Suppressor macrophage treated with lipopolysaccharide for 4 hours (primary cell): ENCODE data around the gene PCNX3.
A peak's percentile ranks its signal among the peaks of the same experiment; 100 is the strongest.

ENCODE experiments used
- DNase-seq: peaks from one replicate; pipeline ENCODE4 v3.0.0-alpha.2; 2020

PCNX3 gene

DNA sequence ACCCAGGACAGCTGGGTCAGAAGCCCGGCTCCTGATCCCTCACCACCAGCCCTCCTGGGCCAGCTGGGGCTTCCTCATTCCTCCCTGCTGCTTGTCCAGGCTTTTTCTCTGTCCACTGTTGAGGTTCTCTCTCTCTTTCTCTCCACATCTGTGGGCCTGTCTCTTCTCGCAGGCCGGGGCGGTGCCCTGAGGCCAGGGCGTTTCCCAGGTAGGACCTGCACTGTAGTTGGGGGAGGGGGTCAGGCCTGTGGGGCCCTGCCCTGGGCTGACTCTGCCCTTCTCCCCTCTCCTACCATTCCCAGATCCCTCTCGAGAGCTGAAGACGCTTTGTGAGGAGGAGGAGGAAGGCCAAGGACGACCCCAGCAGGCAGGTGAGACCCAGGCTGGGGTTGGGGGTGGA is 34.8 kb upstream of the PCNX3 start:
- DNase-seq, result no peak

GRCh38 chr11:65581928-65582327 is 33.6 kb upstream of the PCNX3 start:
- DNase-seq, result no peak

GRCh38 chr11:65583589-65583988 is 32.0 kb upstream of the PCNX3 start:
- no peak for DNase-seq

- no peak for DNase-seq
Observed at GRCh38 chr11:65584106-65584505, 31.5 kb upstream of the PCNX3 start.

DNA sequence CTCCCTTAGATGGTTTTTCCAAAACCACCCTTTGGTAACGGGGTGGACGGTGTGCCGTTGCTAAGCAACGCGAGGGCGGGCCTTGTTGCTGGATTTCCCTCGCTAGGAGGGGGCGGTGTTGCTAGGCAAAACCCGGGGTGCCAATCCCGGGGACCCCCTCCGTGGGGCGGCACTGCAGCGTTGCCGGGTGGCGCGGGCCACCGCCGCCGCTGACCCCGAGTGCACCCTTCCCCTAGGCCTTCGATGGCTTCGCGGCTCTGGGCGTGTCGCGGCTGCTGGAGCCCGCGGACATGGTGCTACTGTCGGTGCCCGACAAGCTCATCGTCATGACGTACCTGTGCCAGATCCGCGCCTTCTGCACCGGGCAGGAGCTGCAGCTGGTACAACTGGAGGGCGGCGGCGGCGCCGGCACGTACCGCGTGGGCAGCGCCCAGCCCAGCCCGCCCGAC is 30.8 kb upstream of the PCNX3 start:
- no peak for DNase-seq

DNA sequence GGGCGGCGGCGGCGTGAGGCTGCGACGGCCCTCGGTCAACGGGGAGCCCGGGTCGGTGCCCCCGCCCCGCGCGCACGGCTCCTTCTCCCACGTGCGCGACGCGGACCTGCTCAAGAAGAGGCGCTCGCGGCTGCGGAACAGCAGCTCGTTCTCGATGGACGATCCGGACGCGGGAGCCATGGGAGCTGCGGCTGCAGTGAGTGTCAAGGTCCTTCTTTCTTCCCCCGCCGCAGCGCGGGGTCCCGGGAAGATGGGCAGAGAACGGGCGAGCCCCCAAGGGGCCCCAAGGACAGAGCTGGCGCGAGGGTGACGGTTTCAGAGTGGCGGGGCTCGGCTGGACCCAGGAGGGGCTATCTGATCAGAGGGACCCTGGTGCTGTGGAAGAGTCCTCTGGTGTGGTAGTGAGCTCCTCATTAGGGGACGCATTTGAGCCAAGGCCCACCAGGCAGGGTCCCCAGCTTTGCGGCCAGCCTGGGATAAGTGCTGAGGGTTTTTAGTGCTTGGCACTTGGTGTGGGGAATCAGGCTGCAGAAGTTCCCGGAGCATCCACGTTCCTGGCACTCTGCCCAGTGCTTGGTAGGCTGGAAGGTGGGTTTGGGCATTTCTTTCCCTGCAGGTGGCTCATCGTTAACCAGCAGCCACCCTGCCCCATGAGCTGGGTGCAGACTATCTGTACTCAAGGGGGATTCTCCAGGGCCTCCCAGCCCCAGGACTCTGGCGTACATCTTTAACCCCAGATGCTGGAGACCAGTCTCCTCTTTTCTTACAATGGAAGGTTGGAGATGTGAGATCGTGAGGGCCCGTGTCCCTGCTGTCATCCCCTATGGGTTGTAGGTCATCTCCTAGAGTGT is 30.0 kb upstream of the PCNX3 start:
- no peak for DNase-seq

DNA sequence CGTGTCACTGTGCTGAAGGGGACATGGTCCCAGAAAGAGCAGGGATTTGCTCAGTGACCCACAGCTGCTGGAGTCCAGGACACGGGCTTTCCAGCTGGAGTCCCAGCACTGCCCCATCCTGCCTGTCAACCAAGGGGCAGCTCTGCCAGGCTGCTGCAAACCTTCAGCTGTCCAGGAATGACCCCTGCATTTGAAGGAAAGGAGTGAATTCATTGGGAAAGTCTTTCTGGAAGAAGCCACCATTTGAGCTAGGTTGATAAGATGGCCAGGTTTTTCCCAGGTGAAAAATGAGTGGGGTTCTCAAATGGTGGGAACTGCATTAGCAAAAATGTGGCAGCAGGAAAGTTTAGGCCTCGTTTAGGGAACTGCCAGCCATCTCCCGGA is 29.3 kb upstream of the PCNX3 start:
- DNase-seq, result no peak

DNA sequence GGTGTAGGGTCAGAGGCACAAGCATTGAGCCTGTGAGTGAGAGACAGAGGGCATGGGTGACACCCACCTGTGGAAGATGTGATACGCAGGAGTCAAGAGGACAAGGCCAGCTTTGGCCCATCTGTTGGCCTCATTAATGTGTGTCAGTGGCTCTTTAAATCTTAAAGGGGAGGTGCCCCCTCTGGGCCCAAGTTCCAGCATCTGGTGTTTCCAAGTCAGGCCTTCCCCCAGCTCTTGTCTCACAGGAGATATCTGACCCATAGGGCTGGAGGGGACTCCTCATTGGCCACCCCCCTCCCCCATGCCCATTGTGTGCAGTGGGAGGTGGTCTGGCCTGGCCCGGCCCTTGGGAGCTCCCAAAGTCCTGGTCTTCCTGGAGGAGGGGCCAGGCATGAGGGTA is 28.9 kb upstream of the PCNX3 start:
- peak; percentile 37 for DNase-seq

DNA sequence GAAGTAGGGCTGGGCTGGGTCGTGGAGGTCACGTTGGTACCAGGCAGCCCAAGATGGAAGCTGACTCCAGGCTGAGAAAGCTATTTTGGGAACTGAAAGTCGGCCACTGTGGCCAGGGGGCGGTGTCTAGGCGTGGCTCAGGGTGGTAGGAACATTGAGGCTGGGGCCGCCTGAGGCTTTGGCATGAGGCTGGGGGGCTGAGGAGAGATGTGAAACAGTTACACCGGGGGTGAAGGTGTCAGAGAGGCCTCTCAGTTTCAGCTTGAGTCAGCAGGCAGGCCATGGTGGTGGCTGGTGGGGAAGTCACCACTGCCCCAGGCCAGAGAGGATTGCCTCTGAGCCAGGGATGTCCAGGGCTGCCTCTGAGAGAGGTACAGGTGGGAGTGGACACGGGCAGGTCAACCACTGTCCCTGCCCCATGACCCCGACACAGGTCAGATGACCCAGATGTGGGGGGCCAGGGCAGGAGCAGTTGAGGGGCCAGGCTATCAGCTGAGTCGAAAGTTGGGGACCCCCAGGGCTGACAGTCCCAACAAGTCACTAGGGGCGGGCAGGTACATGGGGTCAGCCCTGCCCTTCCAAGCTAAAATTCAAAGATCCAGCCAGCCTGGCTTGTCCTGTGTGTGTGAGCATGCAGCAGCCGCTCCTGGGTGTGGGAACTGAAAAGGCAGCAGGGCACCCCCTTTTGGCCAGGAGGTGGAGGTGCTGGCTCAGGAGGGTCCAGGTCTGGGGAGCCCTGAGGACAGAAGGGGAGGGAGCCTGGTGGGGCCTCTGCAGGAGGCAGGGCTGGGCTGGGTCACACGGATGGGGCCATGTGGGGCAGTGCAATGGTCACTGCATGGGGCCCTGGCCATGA is 27.1 kb upstream of the PCNX3 start:
- peak; percentile 86 for DNase-seq

DNA sequence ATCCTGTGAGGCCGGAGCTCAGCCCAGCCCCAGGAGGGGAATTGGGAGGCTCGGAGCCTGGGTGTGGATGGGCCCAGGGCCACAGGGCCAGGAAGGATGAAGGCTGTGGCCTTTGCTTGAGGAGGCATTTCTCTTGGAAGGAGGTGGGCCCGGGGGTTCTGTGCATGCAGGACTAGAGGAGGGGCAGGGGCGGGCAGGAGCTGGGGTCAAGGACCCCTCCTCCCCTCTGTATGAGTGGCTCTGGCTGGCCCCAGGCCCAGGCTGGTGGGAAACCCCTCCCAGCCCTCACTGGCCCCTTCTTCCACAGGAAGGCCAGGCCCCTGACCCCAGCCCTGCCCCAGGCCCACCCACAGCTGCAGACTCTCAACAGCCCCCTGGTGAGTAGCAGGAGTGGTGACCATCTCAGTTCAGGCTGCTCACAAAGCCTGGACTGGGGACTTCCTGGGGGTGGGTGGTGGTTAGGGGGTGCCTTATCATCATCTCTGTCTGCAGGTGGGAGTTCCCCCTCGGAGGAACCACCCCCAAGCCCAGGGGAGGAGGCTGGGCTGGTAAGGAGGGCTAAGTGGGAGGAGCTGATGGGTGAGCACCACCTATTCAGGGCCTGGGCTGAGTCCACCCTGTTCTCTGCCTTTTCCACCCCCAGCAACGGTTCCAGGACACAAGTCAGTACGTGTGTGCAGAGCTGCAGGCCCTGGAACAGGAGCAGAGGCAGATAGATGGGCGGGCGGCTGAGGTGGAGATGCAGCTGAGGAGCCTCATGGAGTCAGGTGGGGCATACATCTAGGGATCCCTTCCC is 25.9 kb upstream of the PCNX3 start:
- no peak for DNase-seq

DNA sequence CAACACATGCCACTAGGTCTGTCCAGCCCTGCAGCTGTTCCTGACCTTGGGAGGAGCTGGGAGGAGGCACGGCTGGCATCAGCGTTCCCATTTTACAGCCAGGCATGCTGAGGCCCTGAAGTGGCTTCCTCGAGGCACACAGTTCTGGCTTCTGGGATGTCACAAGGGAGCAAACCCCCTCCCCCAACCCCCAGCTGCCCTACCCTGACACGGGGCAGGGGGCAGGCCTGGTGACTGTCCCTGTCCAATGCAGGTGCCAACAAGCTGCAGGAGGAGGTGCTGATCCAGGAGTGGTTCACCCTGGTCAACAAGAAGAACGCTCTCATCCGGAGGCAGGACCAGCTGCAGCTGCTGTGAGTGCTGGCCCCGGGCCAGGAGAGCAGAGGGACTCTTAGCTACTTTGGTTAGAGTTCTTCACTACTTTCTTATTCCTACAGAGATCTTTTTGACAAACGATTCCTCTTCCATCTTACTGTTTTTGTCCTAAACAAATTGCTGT is 25.3 kb upstream of the PCNX3 start:
- no peak for DNase-seq

GRCh38 chr11:65591939-65592857 is 23.4 kb upstream of the PCNX3 start:
- DNase-seq, result no peak

- DNase-seq, result no peak
Observed at GRCh38 chr11:65592858-65593517, 22.6 kb upstream of the PCNX3 start.

- peak; percentile 51 for DNase-seq
Observed at GRCh38 chr11:65593518-65594414, 21.8 kb upstream of the PCNX3 start.

DNA sequence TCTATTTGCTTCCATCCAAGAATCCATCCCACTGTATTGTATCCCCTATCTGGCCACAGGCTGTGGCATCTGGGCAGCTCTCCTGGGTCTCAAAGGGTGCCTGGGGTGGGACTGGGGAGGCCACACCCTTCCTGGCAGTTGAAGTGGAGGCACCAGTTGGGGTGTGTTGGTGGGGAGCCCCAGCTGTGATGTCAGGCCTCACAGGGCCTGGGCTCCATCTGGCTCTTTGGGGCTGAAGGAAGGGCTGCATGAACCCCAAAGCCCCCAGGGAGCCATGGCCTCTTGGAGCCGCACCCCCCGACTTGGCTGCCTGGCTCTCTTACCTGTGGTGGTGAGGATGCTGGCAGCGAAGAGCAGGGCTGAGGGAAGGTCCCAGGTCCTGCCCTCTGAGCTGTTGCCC is 20.4 kb upstream of the PCNX3 start:
- no peak for DNase-seq

- no peak for DNase-seq
Observed at GRCh38 chr11:65595543-65596281, 19.9 kb upstream of the PCNX3 start, which contains the start of gene KCNK7. KCNK7 (minus strand) TSS chr11:65595800; CDS start chr11:65595772, 28 bp downstream.

DNA sequence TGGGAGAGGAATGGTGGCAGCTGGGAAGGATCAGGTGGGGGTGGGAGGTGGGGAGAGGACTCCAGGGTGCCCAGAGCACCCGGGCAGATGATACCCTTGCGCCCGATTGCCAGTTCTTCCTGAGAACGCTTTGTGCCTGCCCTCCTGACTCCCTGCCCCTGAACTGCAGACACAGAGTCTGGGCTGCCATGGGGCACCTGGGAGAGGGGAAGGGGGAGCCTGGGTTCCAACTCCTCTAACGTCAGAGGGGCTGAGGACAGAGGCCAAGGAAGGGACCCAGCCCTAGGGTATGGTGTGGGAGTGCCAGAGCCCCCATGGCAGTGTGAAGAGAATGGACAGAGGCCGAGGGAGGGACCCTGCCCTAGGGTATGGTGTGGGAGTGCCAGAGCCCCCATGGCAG is 19.1 kb upstream of the PCNX3 start:
- DNase-seq, result no peak

- DNase-seq, result no peak
Observed at GRCh38 chr11:65598258-65598699, 17.3 kb upstream of the PCNX3 start.
